CD4-positive, CD25-positive, alpha-beta regulatory T cell (primary cell): ENCODE measurements around the gene CEP112. TPM values are rescaled to one million over a fixed set of nuclear protein-coding genes. Genes with fewer than 3 reads are reported as not detected.
A peak's percentile ranks its signal among the peaks of the same experiment; 100 is the strongest.

Experiments
- ATAC-seq, 2 donors: fragments of 150-1000 bp; cut with Tn5 transposase; one replicate each; pipeline ENCODE4 v1.10.0; 2021; ENCODE audit warnings: low read depth in 2 of 2, moderate number of reproducible peaks in 2 of 2, moderate library complexity in 1 of 2
- DNase-seq, 3 donors: peaks; one replicate each; pipeline versions ENCODE4 v3.0.0 to v3.0.0-alpha.2; 2012 to 2022; ENCODE audit warnings: mixed read lengths in 1 of 3
- H3K27ac ChIP-seq: one replicate; pipeline ENCODE4 v1.7.0; 2013; ENCODE audit warnings: mild to moderate bottlenecking, low read length; ENCODE audit not compliant: insufficient read depth, poor library complexity, severe bottlenecking
- H3K27me3 ChIP-seq: one replicate; pipeline ENCODE4 v1.7.0; 2013; ENCODE audit warnings: low read length; ENCODE audit not compliant: control insufficient read depth, insufficient read depth
- H3K36me3 ChIP-seq: one replicate; pipeline ENCODE4 v1.7.0; 2013; ENCODE audit warnings: mild to moderate bottlenecking, low read length, moderate library complexity; ENCODE audit not compliant: control insufficient read depth, insufficient read depth
- H3K4me1 ChIP-seq: 2 replicates; pipeline ENCODE4 v1.7.0; 2013; ENCODE audit warnings: mild to moderate bottlenecking, low read length; ENCODE audit not compliant: insufficient read depth, control insufficient read depth, poor library complexity, severe bottlenecking
- H3K4me3 ChIP-seq: one replicate; pipeline ENCODE4 v1.7.0; 2013; ENCODE audit warnings: low read depth, mild to moderate bottlenecking, low read length, moderate library complexity
- H3K9me3 ChIP-seq, 2 experiments: 1 replicate in 1 of 2; 2 replicates in 1 of 2; pipeline ENCODE4 v1.7.0; 2013; ENCODE audit warnings: low read length in 2 of 2, mild to moderate bottlenecking in 1 of 2, moderate library complexity in 1 of 2; ENCODE audit not compliant: control insufficient read depth in 2 of 2
- H3K27ac Mint-ChIP-seq, 3 donors: one replicate each; pipeline ENCODE4 v1.8.0; 2020 to 2022; ENCODE audit warnings: mild to moderate bottlenecking in 3 of 3, mixed read lengths in 3 of 3, moderate library complexity in 2 of 3
- H3K27me3 Mint-ChIP-seq: one replicate; pipeline ENCODE4 v1.8.0; 2022; ENCODE audit warnings: mild to moderate bottlenecking, mixed read lengths
- H3K36me3 Mint-ChIP-seq: one replicate; pipeline ENCODE4 v1.8.0; 2020; ENCODE audit warnings: mixed read lengths
- H3K4me1 Mint-ChIP-seq, 4 donors: one replicate each; pipeline ENCODE4 v1.8.0; 2020 to 2022; ENCODE audit warnings: mixed read lengths in 4 of 4, mild to moderate bottlenecking in 1 of 4
- H3K4me3 Mint-ChIP-seq, 4 donors: one replicate each; pipeline ENCODE4 v1.8.0; 2020 to 2022; ENCODE audit warnings: mild to moderate bottlenecking in 4 of 4, mixed read lengths in 4 of 4, moderate library complexity in 3 of 4
- H3K9me3 Mint-ChIP-seq, 7 donors: one replicate each; pipeline ENCODE4 v1.8.0; 2020 to 2022; ENCODE audit warnings: mixed read lengths in 7 of 7, mild to moderate bottlenecking in 3 of 7, moderate library complexity in 2 of 7
- polyA plus RNA-seq, 4 donors: library from polyadenylated mRNA; unstranded; fragments of 300-500 nt; fragmentation: Illumina TruSeq; gene quantifications; one replicate each; pipeline ENCODE4 v1.2.3, GENCODE V29; 2021
- total RNA-seq: library from RNA; stranded (reverse); gene quantifications from one replicate; pipeline ENCODE4 v1.2.3, GENCODE V29; 2022

CEP112 gene
- total and polyA plus RNA-seq, 5 donors from 2014 or later, result 0.15 to 2.3 (median 0.54) TPM; not detected in 1

GRCh38 chr17:65718601-65719000 lies 473.3 kb downstream of the CEP112 start:
- Mint-ChIP-seq H3K27ac (no peak overlapping the region), H3K27me3 (peaks cover 8% of the 10 kb centered on the region), H3K4me1 (peaks cover 0 to 6% (median 0%) of the 10 kb centered on the region in 4 donors), H3K9me3 (peaks cover 0 to 2% (median 0%) of the 10 kb centered on the region in 7 donors), H3K4me3 (no peak overlapping the region), H3K36me3 (no peaks in the 10 kb centered on the region)
- ATAC-seq, result no peak
- Histone ChIP-seq H3K27ac (no peak overlapping the region), H3K27me3 (no peaks in the 10 kb centered on the region), H3K4me1 (no peaks in the 10 kb centered on the region), H3K9me3 (no peaks in the 10 kb centered on the region), H3K36me3 (no peaks in the 10 kb centered on the region), H3K4me3 (no peak overlapping the region)
- no peak for DNase-seq

- Mint-ChIP-seq H3K27ac (peak overlapping the region in 1 of 3 donors; percentile 65), H3K9me3 (peaks cover 0 to 2% (median 0%) of the 10 kb centered on the region in 7 donors), H3K27me3 (peaks cover 10% of the 10 kb centered on the region), H3K36me3 (no peaks in the 10 kb centered on the region), H3K4me1 (peaks cover 0 to 18% (median 12%) of the 10 kb centered on the region in 4 donors), H3K4me3 (peak overlapping the region in 2 of 4 donors; percentile 82 to 89)
- DNase-seq (peak in 1 of 3 donors; percentile 2), ATAC-seq (no peak)
- Histone ChIP-seq H3K27ac (no peak overlapping the region), H3K27me3 (no peaks in the 10 kb centered on the region), H3K36me3 (no peaks in the 10 kb centered on the region), H3K9me3 (no peaks in the 10 kb centered on the region), H3K4me1 (no peaks in the 10 kb centered on the region), H3K4me3 (peak overlapping the region; percentile 81)
Measured at GRCh38 chr17:65712383-65713267, 479.3 kb downstream of the CEP112 start.

GRCh38 chr17:65711671-65712276 lies 480.2 kb downstream of the CEP112 start:
- Mint-ChIP-seq H3K27ac (peak overlapping the region; percentile 21 to 50 (median 21)), H3K36me3 (no peaks in the 10 kb centered on the region), H3K27me3 (peaks cover 10% of the 10 kb centered on the region), H3K4me3 (peak overlapping the region; percentile 3 to 89 (median 80)), H3K9me3 (peaks cover 0 to 2% (median 0%) of the 10 kb centered on the region in 7 donors), H3K4me1 (peaks cover 0 to 18% (median 12%) of the 10 kb centered on the region in 4 donors)
- peak in 1 of 3 donors; percentile 53 for DNase-seq
- Histone ChIP-seq H3K27ac (no peak overlapping the region), H3K27me3 (no peaks in the 10 kb centered on the region), H3K4me3 (peak overlapping the region; percentile 81), H3K36me3 (no peaks in the 10 kb centered on the region), H3K4me1 (no peaks in the 10 kb centered on the region), H3K9me3 (no peaks in the 10 kb centered on the region)
- ATAC-seq, result peak in 1 of 2 donors; percentile 44

- DNase-seq (no peak), ATAC-seq (no peak)
- no peak overlapping the region for H3K27ac ChIP-seq
- Mint-ChIP-seq H3K4me3 (no peak overlapping the region), H3K27ac (no peak overlapping the region), H3K4me1 (peaks cover 0 to 15% (median 9%) of the 10 kb centered on the region in 4 donors), H3K36me3 (no peaks in the 10 kb centered on the region), H3K27me3 (peaks cover 6% of the 10 kb centered on the region), H3K9me3 (no peaks in the 10 kb centered on the region)
- H3K9me3 ChIP-seq, result no peaks in the 10 kb centered on the region
- H3K4me3 ChIP-seq, result no peak overlapping the region
- H3K36me3 ChIP-seq, result no peaks in the 10 kb centered on the region
- H3K27me3 ChIP-seq, result no peaks in the 10 kb centered on the region
- no peaks in the 10 kb centered on the region for H3K4me1 ChIP-seq
Measured at GRCh38 chr17:65707780-65708179, 484.2 kb downstream of the CEP112 start.

GRCh38 chr17:65704731-65705130 lies 487.2 kb downstream of the CEP112 start:
- Histone ChIP-seq H3K9me3 (no peaks in the 10 kb centered on the region), H3K36me3 (no peaks in the 10 kb centered on the region), H3K4me1 (no peaks in the 10 kb centered on the region), H3K4me3 (no peak overlapping the region), H3K27me3 (no peaks in the 10 kb centered on the region), H3K27ac (no peak overlapping the region)
- Mint-ChIP-seq H3K4me3 (no peak overlapping the region), H3K9me3 (peaks cover 0 to 4% (median 0%) of the 10 kb centered on the region in 7 donors), H3K4me1 (no peaks in the 10 kb centered on the region), H3K27me3 (peaks cover 4% of the 10 kb centered on the region), H3K27ac (no peak overlapping the region), H3K36me3 (no peaks in the 10 kb centered on the region)
- no peak for ATAC-seq
- no peak for DNase-seq

GRCh38 chr17:65703891-65704290 lies 488.0 kb downstream of the CEP112 start:
- no peaks in the 10 kb centered on the region for H3K9me3 ChIP-seq
- Mint-ChIP-seq H3K27ac (no peak overlapping the region), H3K4me1 (no peaks in the 10 kb centered on the region), H3K36me3 (no peaks in the 10 kb centered on the region), H3K27me3 (peaks cover 4% of the 10 kb centered on the region), H3K9me3 (peaks cover 0 to 4% (median 0%) of the 10 kb centered on the region in 7 donors), H3K4me3 (no peak overlapping the region)
- no peaks in the 10 kb centered on the region for H3K4me1 ChIP-seq
- no peak overlapping the region for H3K27ac ChIP-seq
- no peaks in the 10 kb centered on the region for H3K27me3 ChIP-seq
- no peak for ATAC-seq
- no peaks in the 10 kb centered on the region for H3K36me3 ChIP-seq
- no peak overlapping the region for H3K4me3 ChIP-seq
- DNase-seq, result no peak

GRCh38 chr17:65699459-65699858 lies 492.5 kb downstream of the CEP112 start:
- Histone ChIP-seq H3K4me1 (no peaks in the 10 kb centered on the region), H3K4me3 (no peak overlapping the region), H3K36me3 (no peaks in the 10 kb centered on the region), H3K9me3 (no peaks in the 10 kb centered on the region), H3K27me3 (no peaks in the 10 kb centered on the region), H3K27ac (no peak overlapping the region)
- DNase-seq (no peak), ATAC-seq (no peak)
- peaks cover 0 to 4% (median 0%) of the 10 kb centered on the region in 7 donors for H3K9me3 Mint-ChIP-seq
- H3K27me3 Mint-ChIP-seq, result peaks cover 10% of the 10 kb centered on the region
- H3K4me3 Mint-ChIP-seq, result no peak overlapping the region
- no peaks in the 10 kb centered on the region for H3K36me3 Mint-ChIP-seq
- H3K4me1 Mint-ChIP-seq, result no peaks in the 10 kb centered on the region
- H3K27ac Mint-ChIP-seq, result no peak overlapping the region
